ENCODE data around the gene FMOD.

The FMOD gene

GRCh38 chr1:203305809-203306088 is 45.2 kb downstream of the FMOD start:
- no peak for TF ChIP-seq CTCF (IDR thresholded peaks at IDR 0.05)
- H3K27ac ChIP-seq, result peak overlapping the region; percentile 96 to 99
- no peak for DNase-seq (ENCODE audit: low spot score)
- H3K4me3 ChIP-seq, result peak overlapping the region; percentile 80

- no peak for TF ChIP-seq CTCF (IDR thresholded peaks at IDR 0.05)
These were observed 45.8 kb downstream of the FMOD start, which contains the start of gene BTG2 for GRCh38 chr1:203304919-203305808. Gene BTG2 (plus strand): TSS chr1:203305519. CDS start chr1:203305607, 88 bp downstream.

GRCh38 chr1:203304391-203304918 is 46.5 kb downstream of the FMOD start:
- peak overlapping the region; percentile 96 to 99 for H3K27ac ChIP-seq
- TF ChIP-seq CTCF (IDR thresholded peaks at IDR 0.05), result no peak
- no peak for DNase-seq (ENCODE audit: low spot score)
- peak overlapping the region; percentile 80 for H3K4me3 ChIP-seq

More at GRCh38 chr1:203304919-203305808, 45.8 kb downstream of the FMOD start, which contains the start of gene BTG2:
- peak within 1 kb of the TSS; percentile 96 to 99 for H3K27ac ChIP-seq
- peak within 1 kb of the TSS; percentile 80 for H3K4me3 ChIP-seq
- peak; percentile 97 for DNase-seq (ENCODE audit: low spot score)

DNA sequence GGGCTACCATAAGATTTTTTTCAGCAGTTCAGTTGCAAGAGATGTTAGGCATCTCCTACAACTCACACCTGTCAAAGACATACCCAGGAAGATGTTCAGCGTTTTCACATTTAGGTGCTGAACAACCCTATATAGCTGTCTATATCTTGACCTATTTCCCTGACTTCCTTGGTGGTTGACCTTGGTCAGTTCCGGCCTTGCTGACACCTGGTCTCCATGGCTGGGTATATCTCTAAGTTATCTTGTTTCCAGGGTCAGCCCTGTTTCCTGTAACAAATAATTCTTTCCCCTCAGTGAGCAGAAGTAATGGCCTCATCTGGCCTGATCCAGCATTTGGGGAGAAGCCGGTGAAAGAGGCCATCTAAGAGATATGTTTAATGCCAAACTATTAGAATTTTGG is 48.0 kb downstream of the FMOD start:
- no peak for TF ChIP-seq CTCF (IDR thresholded peaks at IDR 0.05)
- no peak for DNase-seq (ENCODE audit: low spot score)
- no peak overlapping the region for H3K27ac ChIP-seq
- no peak overlapping the region for H3K4me3 ChIP-seq

- H3K4me3 ChIP-seq, result no peak overlapping the region
- H3K27ac ChIP-seq, result no peak overlapping the region
- no peak for DNase-seq (ENCODE audit: low spot score)
- no peak for TF ChIP-seq CTCF (IDR thresholded peaks at IDR 0.05)
These were observed 48.5 kb downstream of the FMOD start for GRCh38 chr1:203302456-203302855.

DNA sequence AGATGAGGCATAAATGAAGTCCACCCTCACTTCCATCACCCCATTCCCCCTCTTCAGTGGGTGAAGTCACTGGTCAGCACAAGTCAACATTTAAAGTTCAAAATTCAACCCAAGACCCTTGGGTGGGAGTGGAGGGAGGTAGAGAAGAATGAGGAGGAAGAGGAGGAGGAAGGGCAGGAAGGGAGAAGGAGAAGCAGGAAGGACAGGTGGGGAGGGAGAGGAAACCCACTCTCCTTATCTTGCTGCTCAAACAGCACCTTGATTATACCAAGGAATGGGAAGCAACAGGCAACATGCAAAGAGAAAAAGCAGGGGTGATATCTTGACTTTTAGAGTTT is 49.6 kb downstream of the FMOD start:
- no peak for TF ChIP-seq CTCF (IDR thresholded peaks at IDR 0.05)
- no peak for DNase-seq (ENCODE audit: low spot score)
- no peak overlapping the region for H3K27ac ChIP-seq
- H3K4me3 ChIP-seq, result no peak overlapping the region

Measured in coronary artery (tissue), 2 donors.